NK-92 treated with Interleukin-12 subunit alpha and Interleukin-12 subunit beta, amount 100 ng/mL, for 24 hours (cell line): ENCODE results near the gene HTR3D.
"Not testable (repeated sequence)": the region's sequence is repeated elsewhere in the genome, so short reads cannot be mapped to it uniquely, and the experiment has no call there.

Experiments
- DNase-seq: peaks from one replicate; lab custom pipeline; 2025; lab: John Stamatoyannopoulos, UW

HTR3D gene, protein sequence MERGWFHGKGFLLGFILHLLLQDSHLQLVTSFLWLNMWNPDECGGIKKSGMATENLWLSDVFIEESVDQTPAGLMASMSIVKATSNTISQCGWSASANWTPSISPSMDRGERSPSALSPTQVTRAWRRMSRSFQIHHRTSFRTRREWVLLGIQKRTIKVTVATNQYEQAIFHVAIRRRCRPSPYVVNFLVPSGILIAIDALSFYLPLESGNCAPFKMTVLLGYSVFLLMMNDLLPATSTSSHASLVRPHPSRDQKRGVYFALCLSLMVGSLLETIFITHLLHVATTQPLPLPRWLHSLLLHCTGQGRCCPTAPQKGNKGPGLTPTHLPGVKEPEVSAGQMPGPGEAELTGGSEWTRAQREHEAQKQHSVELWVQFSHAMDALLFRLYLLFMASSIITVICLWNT

DNA sequence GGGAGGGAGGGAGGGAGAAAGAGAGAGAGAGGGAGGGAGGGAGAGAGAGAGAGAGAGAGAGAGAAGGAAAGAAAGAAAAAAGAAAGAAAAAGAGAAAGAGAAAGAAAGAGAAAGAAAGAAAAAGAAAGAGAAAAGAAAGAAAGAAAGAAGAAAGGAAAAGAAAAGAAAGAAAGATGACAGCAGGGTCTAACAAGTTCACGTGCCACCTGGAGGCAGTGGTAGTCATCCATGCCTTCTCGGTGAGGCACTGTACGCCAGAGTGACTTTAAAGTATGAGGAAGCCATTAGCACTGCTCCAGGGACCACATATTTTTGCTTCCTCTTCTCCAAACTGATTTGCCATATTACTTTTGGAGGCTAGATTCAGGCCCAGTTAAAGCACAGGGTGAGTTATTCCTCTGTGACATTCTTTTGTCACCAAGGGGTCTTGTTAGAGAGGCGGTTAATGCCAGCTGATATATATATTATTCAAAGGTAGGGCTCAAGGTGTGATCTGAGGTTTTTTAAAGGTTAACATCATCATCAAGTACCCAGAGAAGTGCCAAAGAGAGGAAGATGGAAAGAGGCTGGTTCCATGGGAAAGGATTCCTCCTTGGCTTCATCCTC is at the start of gene HTR3D:
Gene HTR3D (plus strand): TSS at position 556 of the 606 bp plus-strand sequence. CDS start 0 bp downstream, at position 556.
- DNase-seq: no peak

DNA sequence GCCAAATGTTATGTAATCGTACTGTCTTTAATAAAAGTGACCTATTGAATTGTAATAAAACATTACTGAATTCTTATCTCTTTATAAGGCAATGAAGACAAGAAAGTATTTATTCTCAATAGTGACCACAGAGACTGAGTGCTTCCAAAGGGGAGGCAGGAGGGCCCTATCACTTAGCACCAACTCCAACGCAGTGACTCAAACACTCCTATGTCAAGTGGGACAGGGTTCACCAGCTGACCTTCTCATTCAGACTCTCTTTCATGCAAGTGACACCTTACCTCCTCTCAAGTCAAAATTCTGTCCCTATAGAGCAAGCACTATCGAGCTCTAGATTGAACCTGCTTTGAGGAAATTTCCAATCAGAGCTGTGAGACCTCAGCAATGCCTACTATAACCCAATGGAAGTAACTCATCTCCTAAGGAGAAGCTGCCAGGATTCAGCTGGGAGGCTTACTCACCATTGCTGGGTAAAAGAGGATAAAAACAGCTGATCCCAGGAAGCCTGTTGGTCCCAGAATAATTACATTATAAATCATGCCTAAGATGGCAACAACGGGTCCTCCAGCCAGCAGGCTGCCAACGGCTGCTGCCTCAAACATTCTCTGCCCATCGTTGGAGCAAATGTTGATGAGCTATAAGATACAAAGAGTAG is 49.4 kb upstream of the HTR3D start:
- DNase-seq: no peak

DNA sequence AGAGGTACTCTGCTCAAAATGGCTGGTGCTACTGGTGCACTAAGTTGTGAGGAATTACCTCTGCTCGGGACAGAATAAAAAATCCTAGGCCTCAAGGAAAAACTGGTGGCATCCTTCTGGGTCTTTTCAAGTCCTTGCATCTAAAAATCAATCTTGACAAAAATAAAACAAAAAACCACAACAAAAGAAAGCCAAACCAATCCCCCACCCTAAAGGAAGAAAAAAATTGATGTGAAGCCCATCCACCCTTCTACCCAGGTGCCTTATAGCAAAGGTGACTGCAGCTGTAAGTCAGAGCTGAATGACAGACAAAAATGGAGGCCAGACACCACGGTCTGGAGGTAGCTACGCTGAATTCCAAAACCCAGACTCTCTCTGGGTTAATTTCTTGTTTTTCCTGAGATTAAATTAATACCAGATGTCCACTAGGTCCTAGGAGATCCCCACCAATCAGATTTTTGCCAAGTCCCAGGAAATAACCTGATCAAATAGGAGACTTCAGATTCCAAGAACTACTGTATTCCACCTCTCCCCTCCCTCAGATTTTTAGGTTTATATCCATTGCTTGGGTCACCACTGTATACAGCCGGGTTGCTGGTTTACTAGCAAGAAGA is 47.3 kb upstream of the HTR3D start:
- no peak for DNase-seq

DNA sequence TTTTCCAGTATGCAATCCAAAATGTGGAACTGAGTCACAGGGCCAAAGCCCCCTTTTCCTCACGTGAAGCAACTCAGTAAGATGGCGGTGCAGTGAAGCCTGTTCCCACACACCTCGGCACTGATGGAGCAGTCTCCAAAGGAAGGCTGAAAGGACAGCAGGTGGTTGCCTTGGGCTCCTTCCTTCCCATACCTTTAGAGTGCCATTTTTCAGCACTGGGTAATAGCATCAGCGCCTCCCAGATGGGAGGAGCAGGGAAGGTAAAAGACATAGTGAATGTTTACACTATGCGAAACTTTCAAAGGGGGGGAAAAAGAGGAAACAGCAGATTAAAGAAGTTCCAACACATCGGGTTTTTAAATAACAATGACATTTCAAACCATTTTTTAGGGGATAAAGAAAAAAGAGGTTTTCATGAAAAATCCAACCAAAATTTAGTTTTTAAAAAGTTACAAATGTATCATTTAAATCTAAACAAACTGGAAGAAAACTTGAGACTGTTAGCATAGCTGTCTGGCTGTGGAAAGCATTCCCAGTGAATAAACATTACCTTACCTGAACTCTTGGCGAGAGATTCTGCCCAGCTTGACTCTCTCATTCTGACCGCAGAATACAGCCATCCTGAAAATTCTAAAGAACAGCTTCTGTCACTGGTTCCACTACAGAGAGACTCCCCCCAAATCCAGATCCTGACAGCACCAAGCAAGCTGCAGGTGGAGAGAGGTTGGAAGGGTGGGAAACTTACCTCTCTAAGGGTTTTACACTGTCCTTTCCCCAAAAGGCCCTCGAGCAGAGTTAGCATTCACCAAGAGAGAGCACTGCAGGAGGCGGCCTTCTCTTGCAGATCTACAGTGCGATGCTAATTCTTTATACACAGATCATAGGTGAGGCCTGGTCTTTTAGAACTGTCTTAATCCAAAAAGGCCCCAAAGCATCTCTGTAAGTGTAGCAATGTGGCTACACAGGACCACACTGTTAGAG is 46.5 kb upstream of the HTR3D start:
- DNase-seq: no peak

DNA sequence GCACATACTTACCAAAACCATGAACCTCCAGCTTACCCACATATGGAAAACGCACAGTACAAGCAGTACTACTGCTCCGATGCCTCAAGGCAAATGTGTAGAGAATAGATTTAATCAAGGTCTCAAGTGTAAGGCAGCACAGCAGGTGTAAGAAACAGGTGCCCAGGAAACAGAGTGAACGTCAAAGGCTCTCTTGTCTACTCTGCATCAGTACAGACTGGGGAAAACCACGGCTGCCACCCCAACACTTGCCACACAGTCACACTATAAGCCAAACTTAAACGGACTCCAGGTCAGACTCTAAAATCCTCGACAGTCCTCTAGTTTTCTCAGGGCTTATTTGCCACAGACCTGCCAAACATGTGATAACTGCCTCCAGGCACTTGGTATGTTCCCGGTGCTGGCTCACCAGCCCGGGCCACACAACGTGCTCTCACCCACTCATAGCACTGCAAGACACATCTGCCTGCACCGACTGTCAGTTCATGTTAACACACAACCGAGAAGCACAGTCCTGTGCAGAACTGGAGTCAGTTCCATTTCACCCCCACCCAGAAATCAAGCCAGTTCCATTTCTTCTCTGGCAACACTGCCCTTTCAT is 44.4 kb upstream of the HTR3D start:
- no peak for DNase-seq

DNA sequence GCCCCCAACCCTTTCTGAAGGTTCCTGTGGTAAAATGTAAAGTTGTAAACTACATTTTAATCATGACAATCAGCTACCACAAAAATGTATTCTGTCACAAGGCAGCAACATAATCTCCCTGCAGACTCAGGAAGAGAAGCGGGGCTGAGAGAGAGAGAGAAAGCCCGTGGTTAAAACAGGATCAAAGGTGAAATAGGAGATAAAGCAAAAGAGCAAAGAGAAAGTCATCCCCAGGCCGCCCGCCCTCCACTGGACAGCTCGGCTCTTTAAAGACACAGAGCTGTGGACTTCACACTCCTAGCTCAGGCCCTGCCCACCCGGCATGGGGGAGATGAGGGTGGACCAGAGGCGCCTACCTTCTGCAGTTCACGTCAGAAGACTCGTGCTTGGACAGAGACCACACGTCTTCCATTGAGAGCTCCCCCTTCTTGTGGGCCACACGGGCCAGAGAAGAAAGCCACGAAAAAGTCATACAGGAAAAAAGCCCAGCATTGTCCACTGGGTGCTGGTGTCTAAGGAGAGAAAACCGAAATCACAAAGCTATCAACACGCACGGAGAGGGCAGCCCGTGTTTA is 43.2 kb upstream of the HTR3D start:
- no peak for DNase-seq

DNA sequence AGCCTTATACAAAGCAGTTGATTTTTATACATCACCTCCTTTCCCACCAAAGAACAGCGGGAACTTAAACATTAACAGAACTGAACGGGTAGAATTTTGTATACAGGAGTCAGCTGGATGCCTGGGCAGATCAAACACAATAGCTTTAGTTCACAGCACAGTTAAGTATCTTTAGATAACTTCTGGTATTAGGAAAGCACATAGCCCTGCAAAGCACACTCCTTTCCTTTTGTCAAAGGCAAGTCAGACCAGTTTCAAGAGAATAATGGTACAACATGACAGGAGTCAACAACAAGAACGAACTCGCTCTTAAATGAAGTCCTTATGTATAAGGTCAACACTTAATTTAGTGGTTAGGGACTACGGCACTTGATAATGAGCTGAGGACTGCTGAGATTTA is 40.1 kb upstream of the HTR3D start:
- DNase-seq: no peak

DNA sequence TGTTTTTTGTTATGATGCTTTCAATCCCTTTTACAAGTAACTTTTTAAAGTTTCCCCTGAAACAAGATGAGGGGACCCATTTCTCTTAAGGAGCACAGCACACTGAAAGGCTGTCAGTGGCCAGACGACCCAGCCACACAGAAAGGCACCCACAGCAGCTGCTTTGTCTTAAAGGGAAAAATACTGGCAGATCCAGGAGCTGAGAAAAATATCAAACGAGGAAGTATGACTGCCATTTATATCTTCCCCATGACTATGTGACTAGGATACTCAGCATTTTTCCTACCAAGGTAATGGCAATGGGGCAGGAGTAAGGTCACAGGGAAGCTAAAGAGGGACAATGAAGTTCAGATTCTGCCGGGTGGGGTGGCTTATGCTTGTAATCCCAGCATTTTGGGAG is 29.8 kb upstream of the HTR3D start:
- no peak for DNase-seq

DNA sequence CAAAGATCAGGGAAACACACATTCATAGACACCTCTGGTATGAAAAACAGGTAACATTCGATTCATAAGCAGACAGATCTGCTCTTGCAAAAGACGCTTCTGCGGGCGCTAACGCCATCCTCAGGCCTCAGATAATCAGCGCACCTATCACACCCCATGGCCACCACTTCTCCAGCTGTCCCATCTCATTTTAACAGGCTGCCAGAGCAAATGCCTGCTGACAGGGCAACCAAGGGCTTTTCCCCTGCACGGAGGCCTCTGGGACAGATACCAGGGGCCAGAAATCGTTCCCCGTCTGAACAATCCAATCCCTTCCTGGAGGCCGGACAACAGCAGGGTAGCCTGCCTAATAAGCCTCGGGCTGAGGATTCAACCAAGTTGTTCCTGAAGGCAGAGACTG is 29.1 kb upstream of the HTR3D start:
- DNase-seq: no peak

DNA sequence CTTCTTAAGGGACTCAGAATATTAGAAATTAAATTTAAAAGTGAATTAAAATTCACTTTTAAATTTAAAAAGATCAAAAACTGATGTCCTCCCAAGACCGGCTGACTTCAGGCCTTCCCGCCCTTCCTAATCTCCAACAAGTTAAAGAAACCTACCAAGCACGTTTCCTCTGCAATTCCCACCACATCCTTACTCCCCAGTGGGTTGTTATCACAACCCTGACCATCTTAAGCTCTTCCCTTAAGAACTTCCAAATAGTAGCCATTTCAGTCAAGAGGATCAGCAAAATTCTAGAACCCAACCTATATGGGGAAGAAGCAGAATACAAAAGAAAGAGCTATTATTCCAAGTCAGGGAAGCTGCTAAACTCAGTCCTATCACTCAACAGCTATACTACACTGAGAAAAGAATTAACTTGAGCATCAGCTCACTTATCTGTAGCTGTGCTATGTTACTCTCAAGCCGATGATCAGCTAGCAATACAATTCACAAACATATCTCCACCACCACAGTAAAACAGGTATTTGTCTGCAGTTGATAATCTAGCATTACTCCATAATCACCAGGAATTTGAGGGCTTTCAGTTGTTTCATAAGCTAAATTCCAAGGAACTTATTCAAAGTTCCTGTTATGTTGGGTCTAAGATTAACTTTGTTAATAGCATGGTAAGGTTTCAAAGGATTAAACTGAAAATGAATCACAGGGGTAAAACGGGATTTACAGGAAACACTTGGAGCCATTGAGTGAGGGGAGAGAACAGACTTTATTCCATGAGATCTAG is 28.2 kb upstream of the HTR3D start:
- no peak for DNase-seq

DNA sequence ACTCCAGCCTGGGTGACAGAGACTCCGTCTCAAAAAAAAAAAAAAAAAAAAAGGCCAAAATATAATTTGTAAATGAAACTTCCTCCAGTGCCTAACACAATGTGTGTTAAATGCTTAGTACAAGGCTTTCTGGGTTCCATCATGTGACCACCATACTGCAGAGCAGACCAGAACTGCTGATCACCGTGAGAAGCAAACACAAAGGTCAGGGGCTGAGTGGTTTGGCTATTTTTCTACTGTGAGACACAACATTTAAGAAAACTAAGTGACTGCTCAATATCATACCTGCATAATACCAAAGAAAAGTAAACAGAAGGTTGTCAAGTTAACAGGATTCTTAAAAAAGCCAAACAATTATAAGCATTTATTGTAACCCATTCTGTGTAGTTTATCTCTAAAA is 27.1 kb upstream of the HTR3D start:
- DNase-seq: no peak

DNA sequence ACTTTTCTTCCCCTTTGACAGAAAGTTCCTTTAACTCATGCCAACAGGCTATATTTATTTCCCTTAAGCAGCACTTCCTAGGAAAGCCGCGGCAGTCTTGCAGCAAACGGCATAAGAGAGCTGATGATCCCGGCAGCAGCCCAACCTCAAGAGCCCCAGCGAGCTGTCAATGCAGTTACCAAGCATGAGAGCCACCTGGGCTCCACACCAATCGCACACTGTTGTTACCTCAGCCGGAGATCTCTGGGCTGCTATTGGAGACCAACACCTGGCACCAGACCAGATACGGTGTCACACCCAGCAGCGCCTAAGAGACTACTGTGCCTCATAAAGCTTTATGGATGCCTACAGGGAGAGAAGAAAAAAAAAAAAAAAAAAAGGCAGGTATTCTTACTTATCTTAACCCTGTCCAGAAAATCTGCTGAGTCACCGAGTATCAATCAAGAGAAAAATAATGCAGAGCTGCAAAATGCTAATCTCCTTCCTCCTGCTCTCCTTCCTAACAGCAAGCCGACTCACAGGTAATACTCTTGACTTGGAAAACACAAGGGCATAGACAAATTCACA is 25.5 kb upstream of the HTR3D start:
- DNase-seq: no peak

DNA sequence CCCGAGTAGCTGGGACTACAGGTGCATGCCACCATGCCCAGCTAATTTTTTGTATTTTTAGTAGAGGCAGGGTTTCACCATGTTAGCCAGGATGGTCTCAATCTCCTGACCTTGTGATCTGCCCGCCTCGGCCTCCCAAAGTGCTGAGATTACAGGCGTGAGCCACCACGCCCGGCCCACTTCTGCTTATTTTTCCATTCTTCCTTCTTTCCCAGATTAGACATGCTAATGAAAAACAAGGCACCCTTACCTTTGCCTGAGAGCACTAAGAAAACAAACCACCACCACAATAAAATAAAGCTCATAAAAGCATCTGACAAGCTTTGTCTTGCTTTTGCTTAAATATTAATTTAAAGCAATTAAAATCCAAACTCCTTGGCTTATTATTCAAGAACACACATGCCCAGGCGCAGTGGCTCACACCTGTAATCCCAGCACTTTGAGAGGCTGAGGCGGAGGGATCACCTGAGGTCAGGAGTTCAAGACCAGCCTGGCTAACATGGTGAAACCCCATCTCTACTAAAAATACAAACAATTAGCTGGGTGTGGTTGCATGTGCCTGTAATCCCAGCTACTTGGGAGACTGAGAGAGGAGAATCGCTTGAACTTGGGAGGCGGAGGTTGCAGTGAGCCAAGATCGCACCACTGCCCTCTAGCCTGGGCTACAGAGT is 24.3 kb upstream of the HTR3D start:
- DNase-seq: not testable (repeated sequence)

DNA sequence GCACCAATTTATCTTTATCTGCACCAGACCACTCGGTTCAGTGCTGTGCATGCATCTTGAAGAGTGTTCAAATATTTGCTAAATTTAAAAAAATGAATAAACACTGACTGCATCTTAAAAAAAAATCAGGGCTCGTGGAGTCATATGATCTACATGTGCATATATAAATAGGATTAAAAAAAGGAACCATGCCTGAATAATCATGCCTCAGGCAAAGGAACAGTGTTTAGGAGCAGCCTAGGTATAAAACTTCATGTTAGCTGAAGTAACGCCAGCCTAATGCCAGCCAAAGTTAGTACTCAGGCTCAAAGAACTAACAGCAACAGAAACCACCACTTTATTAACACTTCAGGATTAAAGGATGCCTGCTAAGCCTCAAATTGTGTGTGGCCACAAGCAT is 23.4 kb upstream of the HTR3D start:
- no peak for DNase-seq

DNA sequence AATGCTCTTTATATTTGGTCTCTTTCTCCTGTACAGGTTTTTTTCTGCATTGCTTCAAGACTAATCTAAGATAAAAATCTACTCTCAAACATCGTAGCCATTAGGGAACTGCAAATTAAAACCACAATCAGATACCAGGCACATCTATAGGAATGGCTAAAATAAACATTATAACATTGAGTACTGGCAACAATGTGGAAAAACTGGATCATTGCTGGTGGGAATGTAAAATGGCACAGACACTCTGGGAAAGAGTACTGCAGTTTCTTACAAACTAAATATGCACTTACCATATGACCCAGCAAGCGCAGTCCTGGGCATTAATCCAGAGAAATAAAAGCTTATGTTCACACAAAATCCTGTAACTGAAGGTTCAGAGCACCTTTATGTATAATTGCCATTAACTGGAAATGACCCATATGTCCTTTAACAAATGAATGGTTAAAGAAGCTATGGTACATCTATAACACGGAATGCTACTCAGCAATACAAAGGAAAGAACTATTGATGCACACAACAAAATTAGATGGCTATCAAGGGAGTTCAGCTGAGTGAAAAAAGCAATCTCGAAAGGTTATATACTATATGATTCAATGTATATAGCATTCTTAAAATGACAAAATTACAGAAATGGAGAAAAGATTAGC is 20.2 kb upstream of the HTR3D start:
- no peak for DNase-seq

DNA sequence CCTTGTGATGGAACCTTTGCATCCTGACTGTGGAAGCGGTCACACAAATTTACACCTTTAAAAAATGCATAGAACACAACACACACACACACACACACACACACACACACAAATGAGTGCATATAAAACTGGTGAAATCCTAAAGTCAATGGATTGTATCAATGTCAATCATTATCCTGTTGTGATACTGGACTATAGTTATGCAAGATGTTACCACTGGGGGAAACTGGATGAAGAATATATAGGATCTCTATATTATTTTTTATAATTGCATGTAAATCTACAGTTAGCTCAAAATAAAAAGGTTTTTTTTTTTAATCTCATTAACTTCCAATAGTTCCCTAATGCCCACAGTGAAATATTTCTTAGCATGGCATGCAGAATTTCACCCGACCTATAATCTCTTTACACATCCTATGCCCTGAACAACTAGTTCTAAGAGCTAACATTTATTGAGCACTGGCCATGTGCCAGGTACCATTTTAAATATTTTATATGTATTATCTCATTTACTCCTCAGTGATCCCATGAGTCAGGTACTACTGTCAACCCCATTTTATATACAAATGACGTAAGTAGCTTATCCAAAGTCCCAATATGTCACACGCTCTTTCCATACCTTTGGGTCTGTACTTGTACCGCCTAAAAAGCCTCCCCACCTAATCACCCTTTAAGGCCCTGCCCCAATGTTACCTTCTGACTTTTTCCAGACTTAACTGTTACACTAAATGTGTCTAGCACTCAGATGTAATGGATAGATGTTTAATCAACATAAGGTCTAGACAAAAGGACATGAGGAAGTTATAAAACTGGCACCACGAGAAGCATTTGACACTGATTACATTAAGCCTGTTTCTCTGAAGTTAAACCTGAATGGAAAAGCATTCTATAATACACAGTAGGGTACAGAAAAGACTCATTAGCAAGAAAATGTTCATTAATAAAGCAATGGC is 19.3 kb upstream of the HTR3D start:
- DNase-seq: no peak

DNA sequence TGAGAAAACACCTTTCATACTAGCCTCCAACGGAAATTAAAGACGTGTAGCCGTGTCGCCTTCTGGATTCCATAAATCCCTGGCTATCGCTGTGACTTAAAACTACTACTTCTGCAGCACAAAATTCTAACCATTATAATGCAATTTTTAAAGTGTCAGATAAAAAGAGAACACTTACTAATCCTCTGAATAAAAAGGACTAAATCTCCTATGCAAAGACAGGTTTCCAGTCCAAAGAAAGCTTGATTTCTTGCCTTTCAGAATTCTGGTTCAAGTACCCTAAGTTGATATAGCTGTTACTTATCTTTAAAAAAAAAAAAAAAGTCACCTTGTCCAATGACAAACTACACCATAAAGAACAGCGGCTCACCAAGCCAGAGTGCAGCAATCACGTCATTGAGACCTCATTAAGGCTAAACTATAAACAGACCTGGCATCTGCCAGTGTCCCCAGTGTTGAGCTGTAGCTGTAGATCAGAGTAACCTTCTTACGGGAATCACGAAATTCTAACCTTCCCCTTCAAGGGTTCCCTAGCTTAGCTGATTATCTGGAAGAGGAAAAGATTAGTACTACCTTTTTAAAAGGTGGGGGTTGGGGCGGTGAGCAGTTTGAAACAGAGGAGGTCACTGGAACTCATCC is 16.0 kb upstream of the HTR3D start:
- no peak for DNase-seq
